ENCODE data around the gene TMEM86B. TPM values are rescaled to one million over a fixed set of nuclear protein-coding genes. Genes with fewer than 3 reads are reported as not detected.

The TMEM86B gene
- polyA plus RNA-seq, 1 of the 3 experiments (the other 2 are of a cell fraction) = 3.0 TPM

DNA sequence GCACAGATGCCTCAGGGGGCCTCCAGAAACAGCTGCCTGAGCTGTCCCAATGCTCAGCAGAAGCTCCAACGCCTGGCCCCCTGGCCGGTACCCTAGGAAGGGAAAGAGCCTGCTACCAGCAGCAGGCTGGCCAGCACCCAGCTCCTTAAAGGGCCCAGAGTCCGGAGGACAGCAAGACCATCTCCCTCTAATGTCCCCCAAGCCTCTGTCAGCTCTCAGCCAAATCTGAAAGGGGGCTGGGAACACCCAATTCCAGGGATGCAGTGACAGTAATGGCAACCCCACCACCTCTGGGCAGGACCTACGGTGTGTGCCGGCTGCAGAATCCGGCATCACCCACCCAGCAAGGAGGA is 26.0 kb upstream of the TMEM86B start:
- Histone ChIP-seq H3F3A (replicated peaks; ENCODE audit: insufficient read depth) (no peaks in the 10 kb centered on the region), H2AFZ (ENCODE audit: low read depth) (no peak overlapping the region), H3K9me3 (no peaks in the 10 kb centered on the region), H3K9ac (no peak overlapping the region), H3K4me3 (ENCODE audit: low read depth in 2 of 2, low read length in 1 of 2) (no peak overlapping the region), H3K36me3 (replicated peaks in 1 of 2; ENCODE audit: control insufficient read depth in 1 of 2, insufficient read depth in 2 of 2, low read length in 1 of 2) (peaks cover 0 to 4% of the 10 kb centered on the region in 2 experiments), H3K9me2 (no peaks in the 10 kb centered on the region), H3K27me3 (ENCODE audit: insufficient read depth) (no peaks in the 10 kb centered on the region), H3K4me2 (0 out of 2 replicates have a peak overlapping the region, but pooled peaks have one; percentile 96), H3K4me1 (ENCODE audit: control insufficient read depth in 1 of 2, insufficient read depth in 2 of 2, low read depth in 1 of 2, low read length in 1 of 2) (peaks cover 13 to 22% of the 10 kb centered on the region in 2 experiments; a peak in 3 of 4 replicates), H4K20me1 (ENCODE audit: insufficient read depth) (peaks cover 86% of the 10 kb centered on the region), H3K27ac (ENCODE audit: low read depth in 2 of 2, low read length in 1 of 2) (no peak overlapping the region), H3K79me2 (ENCODE audit: insufficient read depth) (peaks cover 91% of the 10 kb centered on the region)
- no peak for DNase-seq
- 93% methylated on average over 3 of the region's 6 CpGs for WGBS (ENCODE audit: low lambda C conversion rate)
- ChIA-PET POLR2A (interaction anchor here (1.0 to 1.4 kb wide), 3 partner anchors 47 to 89 kb away, joined by 3 to 4 read pairs (median 3); partner anchors contain the start of gene KMT5C), CTCF (interaction anchor here (0.9 to 2.3 kb wide), 6 partner anchors 10 to 163 kb away, joined by 3 to 6 read pairs (median 4); partner anchors contain the start of gene TMEM86B)
- TF ChIP-seq FOXM1 (IDR thresholded peaks at IDR 0.05; ENCODE audit: low read depth) (no peak), NFIC (IDR thresholded peaks at IDR 0.05; ENCODE audit: borderline replicate concordance) (no peak), RFX5 (IDR thresholded peaks at IDR 0.05; ENCODE audit: low read length) (no peak)

GRCh38 chr19:55253842-55254624 is 25.5 kb upstream of the TMEM86B start:
- Histone ChIP-seq H3K9me3 (no peaks in the 10 kb centered on the region), H3K9me2 (no peaks in the 10 kb centered on the region), H3K4me3 (ENCODE audit: low read depth in 2 of 2, low read length in 1 of 2) (no peak overlapping the region), H4K20me1 (ENCODE audit: insufficient read depth) (peaks cover 92% of the 10 kb centered on the region), H3K9ac (no peak overlapping the region), H3K27ac (ENCODE audit: low read depth in 2 of 2, low read length in 1 of 2) (no peak overlapping the region), H3K79me2 (ENCODE audit: insufficient read depth) (peaks cover 96% of the 10 kb centered on the region), H2AFZ (ENCODE audit: low read depth) (no peak overlapping the region), H3K4me1 (ENCODE audit: control insufficient read depth in 1 of 2, insufficient read depth in 2 of 2, low read depth in 1 of 2, low read length in 1 of 2) (peaks cover 10 to 23% of the 10 kb centered on the region in 2 experiments; a peak in 1 of 4 replicates), H3K36me3 (replicated peaks in 1 of 2; ENCODE audit: control insufficient read depth in 1 of 2, insufficient read depth in 2 of 2, low read length in 1 of 2) (peaks cover 0 to 4% of the 10 kb centered on the region in 2 experiments), H3F3A (replicated peaks; ENCODE audit: insufficient read depth) (no peaks in the 10 kb centered on the region), H3K4me2 (no peak overlapping the region), H3K27me3 (ENCODE audit: insufficient read depth) (no peaks in the 10 kb centered on the region)
- TF ChIP-seq NFIC (IDR thresholded peaks at IDR 0.05; ENCODE audit: borderline replicate concordance) (no peak), JUND (IDR thresholded peaks at IDR 0.05) (no peak), RCOR1 (IDR thresholded peaks at IDR 0.05; ENCODE audit: low read length) (no peak), ELF1 (IDR thresholded peaks at IDR 0.05) (no peak), RAD21 (IDR thresholded peaks at IDR 0.05; ENCODE audit: low read length) (no peak)
- TF ChIP-seq, protein P1, sequence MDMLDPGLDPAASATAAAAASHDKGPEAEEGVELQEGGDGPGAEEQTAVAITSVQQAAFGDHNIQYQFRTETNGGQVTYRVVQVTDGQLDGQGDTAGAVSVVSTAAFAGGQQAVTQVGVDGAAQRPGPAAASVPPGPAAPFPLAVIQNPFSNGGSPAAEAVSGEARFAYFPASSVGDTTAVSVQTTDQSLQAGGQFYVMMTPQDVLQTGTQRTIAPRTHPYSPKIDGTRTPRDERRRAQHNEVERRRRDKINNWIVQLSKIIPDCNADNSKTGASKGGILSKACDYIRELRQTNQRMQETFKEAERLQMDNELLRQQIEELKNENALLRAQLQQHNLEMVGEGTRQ (IDR thresholded peaks at IDR 0.05; ENCODE audit: borderline replicate concordance, low read depth, low read length) = no peak
- TF ChIP-seq, protein P2, sequence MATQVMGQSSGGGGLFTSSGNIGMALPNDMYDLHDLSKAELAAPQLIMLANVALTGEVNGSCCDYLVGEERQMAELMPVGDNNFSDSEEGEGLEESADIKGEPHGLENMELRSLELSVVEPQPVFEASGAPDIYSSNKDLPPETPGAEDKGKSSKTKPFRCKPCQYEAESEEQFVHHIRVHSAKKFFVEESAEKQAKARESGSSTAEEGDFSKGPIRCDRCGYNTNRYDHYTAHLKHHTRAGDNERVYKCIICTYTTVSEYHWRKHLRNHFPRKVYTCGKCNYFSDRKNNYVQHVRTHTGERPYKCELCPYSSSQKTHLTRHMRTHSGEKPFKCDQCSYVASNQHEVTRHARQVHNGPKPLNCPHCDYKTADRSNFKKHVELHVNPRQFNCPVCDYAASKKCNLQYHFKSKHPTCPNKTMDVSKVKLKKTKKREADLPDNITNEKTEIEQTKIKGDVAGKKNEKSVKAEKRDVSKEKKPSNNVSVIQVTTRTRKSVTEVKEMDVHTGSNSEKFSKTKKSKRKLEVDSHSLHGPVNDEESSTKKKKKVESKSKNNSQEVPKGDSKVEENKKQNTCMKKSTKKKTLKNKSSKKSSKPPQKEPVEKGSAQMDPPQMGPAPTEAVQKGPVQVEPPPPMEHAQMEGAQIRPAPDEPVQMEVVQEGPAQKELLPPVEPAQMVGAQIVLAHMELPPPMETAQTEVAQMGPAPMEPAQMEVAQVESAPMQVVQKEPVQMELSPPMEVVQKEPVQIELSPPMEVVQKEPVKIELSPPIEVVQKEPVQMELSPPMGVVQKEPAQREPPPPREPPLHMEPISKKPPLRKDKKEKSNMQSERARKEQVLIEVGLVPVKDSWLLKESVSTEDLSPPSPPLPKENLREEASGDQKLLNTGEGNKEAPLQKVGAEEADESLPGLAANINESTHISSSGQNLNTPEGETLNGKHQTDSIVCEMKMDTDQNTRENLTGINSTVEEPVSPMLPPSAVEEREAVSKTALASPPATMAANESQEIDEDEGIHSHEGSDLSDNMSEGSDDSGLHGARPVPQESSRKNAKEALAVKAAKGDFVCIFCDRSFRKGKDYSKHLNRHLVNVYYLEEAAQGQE (IDR thresholded peaks at IDR 0.05; ENCODE audit: low read depth, low read length) = no peak
- CTCF ChIA-PET = interaction anchor here (1.1 to 2.3 kb wide), 4 partner anchors 10 to 113 kb away, joined by 3 to 6 read pairs (median 6); partner anchors contain the start of gene TMEM86B
- no peak for DNase-seq
- POLR2A ChIA-PET = interaction anchor here (1.0 kb wide), 2 partner anchors 47 to 371 kb away, joined by 3 read pairs; partner anchors contain the start of gene ZNF784
- WGBS (ENCODE audit: low lambda C conversion rate) = 94% methylated on average over 20 of the region's 23 CpGs
